Globus pallidus (tissue), 1 donor: ENCODE results near the gene WDR72.
"Not testable (repeated sequence)": the region's sequence is repeated elsewhere in the genome, so short reads cannot be mapped to it uniquely, and the experiment has no call there.

Source experiments
- DNase-seq: peaks from one replicate; pipeline ENCODE4 v3.0.0-alpha.2; 2015; ENCODE audit warnings: low spot score

WDR72 gene

DNA sequence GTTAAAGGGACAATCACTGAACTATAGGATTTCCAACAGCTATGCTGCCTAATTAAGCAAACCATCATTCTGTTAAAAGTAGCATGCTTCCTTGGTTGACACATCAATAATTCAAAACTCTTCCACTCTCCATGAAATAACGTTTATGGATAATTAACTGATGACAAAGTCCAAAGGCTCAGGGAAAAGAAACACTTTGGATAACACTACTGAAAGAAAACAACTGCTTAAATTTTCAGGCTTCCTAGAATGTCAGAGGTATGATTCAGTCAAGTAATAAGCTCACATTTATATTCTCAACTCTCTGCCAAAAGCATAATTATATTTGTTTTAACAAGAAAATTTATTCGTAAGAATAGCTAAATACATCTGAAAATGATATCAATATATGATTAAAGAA, 49.6 kb downstream of the WDR72 start:
- DNase-seq = no peak

GRCh38 chr15:53695365-53695764, 64.1 kb downstream of the WDR72 start:
- no peak for DNase-seq

- DNase-seq = no peak
Observed at GRCh38 chr15:53694476-53694874, 65.0 kb downstream of the WDR72 start.

DNA sequence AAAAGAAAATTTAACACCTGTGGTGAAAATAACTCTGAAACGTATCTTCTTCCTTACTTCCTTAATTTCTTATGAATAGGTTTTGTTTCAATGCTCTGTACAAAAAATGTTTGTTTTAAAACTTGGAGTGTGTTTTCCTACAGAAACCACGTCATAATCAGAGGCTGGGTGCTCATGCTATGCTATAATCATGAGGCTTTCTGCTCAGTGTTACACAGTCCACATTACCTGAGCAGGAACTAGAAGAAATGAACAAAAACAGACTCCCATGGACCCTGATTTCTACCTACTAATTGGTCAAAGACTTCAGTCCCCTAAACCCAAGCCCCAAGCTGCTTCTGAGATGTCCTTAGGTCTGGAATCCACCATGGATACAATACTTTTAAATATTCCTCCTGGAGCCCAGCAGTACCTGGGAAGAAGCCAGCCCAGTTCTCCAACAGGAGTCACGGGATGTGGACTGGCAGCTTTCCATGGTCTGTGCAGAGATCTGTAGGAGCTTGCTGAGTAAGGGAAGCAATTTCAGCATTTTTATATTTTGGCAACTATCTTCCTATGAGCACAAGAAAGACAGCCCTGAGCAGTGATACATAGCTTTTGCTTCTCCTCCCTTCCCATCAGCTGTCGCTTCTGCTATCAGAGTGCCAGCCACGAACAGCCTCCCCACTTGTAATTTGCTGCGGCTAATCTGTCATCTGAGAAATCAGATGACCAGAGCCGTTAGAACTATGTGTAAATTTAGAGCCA, 65.6 kb downstream of the WDR72 start:
- DNase-seq = peak; percentile 6

- not testable (repeated sequence) for DNase-seq
Observed at GRCh38 chr15:53684162-53684561, 75.3 kb downstream of the WDR72 start.

- no peak for DNase-seq
Observed at GRCh38 chr15:53681056-53681455, 78.4 kb downstream of the WDR72 start.

- DNase-seq = no peak
Observed at GRCh38 chr15:53675832-53676231, 83.6 kb downstream of the WDR72 start.

DNA sequence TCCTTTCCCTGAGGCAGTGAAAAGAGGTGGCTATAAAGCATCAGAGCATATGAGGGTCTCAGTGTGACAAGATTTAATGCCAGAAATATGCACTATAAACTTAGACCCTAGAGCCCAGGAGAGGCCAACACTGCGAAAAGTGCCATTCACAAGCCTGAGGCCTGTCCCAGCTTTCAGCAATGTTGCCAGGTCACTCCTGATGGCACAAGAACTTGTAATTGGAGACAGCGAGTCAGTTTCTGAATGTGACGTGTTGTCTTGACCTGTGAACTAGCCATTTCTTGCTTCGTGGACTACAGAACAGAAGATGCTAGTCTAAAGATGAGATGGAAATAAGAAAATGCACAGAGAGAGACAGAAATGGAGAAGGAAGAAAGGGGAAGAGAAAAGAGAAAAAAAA, 87.9 kb downstream of the WDR72 start:
- DNase-seq = no peak

DNA sequence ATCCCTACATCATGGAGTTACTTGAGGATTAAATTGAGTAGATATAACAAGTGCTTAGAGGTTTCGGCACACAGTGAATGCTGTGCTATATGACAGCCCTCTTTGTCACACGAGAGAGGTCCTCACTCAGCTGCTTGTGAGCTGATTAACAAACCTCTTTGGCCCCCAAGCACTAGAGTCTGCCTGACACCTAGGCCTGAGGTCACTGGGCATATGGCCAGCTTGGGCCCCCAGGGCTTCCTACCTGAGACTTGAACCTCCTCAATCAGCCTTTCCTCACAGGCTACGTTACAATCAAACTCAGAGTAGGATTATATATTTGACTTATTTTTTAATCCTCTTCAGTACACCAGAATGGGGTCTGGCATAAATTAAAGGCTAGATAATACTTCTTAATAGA, 88.8 kb downstream of the WDR72 start:
- no peak for DNase-seq

GRCh38 chr15:53665930-53666329, 93.5 kb downstream of the WDR72 start:
- DNase-seq = no peak

GRCh38 chr15:53658827-53659555, 100.5 kb downstream of the WDR72 start:
- no peak for DNase-seq

DNA sequence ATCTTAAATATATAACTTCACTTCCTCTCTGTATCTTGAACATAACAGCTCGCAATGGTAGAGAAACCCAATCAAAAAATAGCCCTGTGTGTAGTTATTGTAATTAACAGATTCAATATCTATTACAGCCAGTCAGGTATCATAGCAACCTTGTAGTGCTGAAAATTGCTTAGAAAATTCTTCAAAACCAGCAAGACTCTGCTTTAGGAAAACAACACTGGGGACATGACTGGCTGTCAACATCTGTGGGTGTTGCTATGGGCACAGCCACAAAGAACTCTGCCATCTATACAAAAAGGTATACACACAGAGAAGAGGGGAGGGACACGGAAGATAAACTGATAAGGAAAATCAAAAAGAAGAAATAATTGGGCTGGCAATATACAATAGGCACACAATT, 101.2 kb downstream of the WDR72 start:
- no peak for DNase-seq

DNA sequence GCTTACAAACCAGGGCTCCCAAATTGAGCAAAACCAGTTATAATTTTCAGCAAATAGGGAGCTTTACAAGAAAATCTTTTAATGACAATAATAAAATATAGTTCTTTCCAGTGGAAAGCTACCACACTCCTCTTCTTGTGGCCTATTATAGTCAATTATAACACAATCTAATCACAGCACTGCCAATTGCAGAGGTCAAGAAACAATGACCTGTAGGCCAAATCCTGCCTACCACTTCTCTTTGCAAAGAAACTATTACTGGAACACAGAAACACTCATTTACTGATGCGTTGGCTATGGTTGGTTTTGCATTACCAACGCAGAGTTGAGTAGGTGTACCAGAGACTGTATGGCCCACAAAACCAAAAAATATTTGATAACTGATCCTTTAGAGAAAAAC, 110.5 kb downstream of the WDR72 start:
- DNase-seq = no peak

- no peak for DNase-seq
Observed at GRCh38 chr15:53644660-53645059, 114.8 kb downstream of the WDR72 start.

GRCh38 chr15:53634517-53635106, 124.9 kb downstream of the WDR72 start:
- DNase-seq = no peak

- DNase-seq = no peak
Observed at GRCh38 chr15:53627279-53627678, 132.2 kb downstream of the WDR72 start.

DNA sequence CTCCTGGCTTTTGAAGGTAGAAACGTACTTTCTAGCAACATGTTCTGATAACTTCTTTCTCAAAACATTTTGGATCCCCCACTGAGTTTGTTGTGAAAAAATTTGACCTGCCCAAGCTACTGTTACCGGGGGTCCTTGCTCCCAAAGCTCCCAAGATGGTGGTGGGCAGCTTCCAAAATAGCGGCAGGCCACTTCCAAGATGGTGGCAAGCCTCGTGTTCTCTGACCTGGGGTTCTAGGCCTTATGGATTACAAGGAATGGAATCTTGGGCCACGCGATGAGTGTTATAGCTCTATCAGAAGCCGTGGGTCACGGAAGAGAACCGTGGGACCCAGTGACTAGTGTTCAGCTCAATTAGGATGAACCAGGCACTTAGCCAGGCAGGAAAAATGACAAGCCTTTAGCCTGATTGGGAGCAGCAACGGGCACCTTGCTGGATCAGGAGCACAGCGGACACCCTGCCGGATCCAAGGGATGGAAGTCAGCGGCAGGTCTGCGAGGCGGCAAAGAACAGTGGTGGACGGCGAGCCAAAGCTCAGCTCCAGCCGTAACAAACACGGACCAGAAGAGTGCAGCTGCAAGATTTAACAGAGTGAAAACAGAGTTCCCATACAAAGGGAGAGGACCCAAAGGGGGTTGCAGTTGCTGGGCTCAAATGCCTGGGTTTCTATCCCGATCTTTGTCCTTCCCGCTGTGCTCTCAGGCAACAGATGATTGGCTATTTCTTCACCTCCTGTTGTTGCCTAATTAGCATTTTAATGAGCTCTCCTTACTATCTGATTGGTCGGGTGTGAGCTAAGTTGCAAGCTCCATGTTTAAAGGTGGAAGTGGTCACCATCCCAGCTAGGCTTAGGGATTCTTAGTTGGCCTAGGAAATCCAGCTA, 133.3 kb downstream of the WDR72 start:
- no peak for DNase-seq

DNA sequence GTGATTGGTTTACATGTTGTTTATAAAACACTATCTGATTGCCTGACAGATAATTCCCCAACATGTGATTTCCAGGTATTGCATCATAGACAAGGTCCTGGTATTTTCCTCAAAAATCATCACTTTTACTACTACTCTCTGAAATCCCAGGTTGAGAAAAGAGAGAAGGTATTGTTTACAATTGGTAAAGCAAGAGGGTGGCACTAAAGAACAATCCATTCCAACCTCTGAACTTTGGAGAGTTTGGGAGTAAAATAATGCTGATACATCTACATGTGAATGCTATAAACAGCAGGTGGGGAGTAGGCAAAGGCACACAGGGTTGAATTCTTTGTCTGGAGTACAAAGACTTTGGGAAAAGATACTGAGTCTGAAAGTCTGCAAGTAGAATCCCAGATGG, 134.2 kb downstream of the WDR72 start:
- no peak for DNase-seq

GRCh38 chr15:53618461-53618860, 141.0 kb downstream of the WDR72 start:
- DNase-seq = no peak

GRCh38 chr15:53611145-53611920, 148.1 kb downstream of the WDR72 start:
- DNase-seq = no peak

DNA sequence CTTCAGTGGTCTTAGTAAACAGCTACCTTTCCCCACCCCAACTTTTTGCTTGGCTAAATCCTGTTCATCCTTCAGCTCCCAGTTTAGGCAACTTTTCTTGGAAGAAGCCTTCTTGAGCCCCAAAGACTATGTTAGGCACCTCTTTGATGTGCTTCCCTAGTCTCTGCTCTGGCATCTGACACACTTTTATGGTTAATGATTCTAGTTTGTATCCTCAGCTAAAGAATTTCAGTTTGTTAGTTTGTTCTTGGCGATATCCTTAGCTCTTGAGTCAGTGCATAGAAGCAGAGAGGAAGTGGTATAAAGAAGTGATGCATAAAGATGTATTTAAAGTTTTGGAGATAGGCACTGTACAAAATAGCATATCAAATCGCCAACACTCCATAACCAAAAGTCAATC, 168.4 kb downstream of the WDR72 start:
- no peak for DNase-seq

- no peak for DNase-seq
Observed at GRCh38 chr15:53590380-53590779, 169.1 kb downstream of the WDR72 start.
